K562 (cell line): ENCODE data around the gene RRH. TPM values are rescaled to one million over a fixed set of nuclear protein-coding genes. Genes with fewer than 3 reads are reported as not detected.

ENCODE experiments used
- ATAC-seq: fragments of 200-7000 bp; cut with Tn5 transposase; 3 replicates; pipeline ENCODE4 v1.9.1; 2020; ENCODE audit warnings: moderate library complexity
- BruUV-seq: library from RNA; stranded (reverse); fragments of 400-500 nt; replicated peaks from 2 replicates; lab custom pipeline; 2021; lab: Mats Ljungman, UMichigan
- CTCF ChIA-PET: fragments of 300-600 bp; formaldehyde crosslinking; extraction: SDS; loops from one replicate; lab custom pipeline; 2021; ENCODE audit warnings: low intra/inter-chr PET ratio; lab: Yijun Ruan, JAX
- POLR2A ChIA-PET: fragments of 300-600, 350-650 bp; sonication (Branson Sonifier 250); formaldehyde crosslinking; extraction: SDS; loops from one replicate; lab custom pipeline; 2021; ENCODE audit warnings: antibody characterized with exemption, inconsistent platforms; lab: Yijun Ruan, JAX
- DNase-seq, 4 experiments: peaks; one replicate each; pipeline versions ENCODE4 v3.0.0 to v3.0.0-alpha.2; 2011 to 2018; ENCODE audit warnings: low spot score in 3 of 4, mixed read lengths in 3 of 4; ENCODE audit errors: extremely low read depth in 1 of 4
- FAIRE-seq: peaks from 2 replicates; lab custom pipeline; 2011; peaks lifted over from hg19 to GRCh38; lab: Jason Lieb, UNC
- H2AFZ ChIP-seq: 2 replicates; pipeline ENCODE4 v1.6.0; 2011; ENCODE audit warnings: low read depth, low read length, control low read depth, inconsistent platforms
- H3K27ac ChIP-seq: fragments of 200-600 bp; 3 replicates; pipeline ENCODE4 v1.8.0; 2011; ENCODE audit warnings: low read depth, mild to moderate bottlenecking, control low read depth, inconsistent platforms, low read length, moderate library complexity, mixed read lengths; ENCODE audit errors: extremely low read depth
- H3K27me3 ChIP-seq, 2 experiments: fragments of 300-600 bp in 1 of 2; 2 replicates in 1 of 2; 3 replicates in 1 of 2; pipeline versions ENCODE4 v1.6.0 to v1.8.0; 2011; ENCODE audit warnings: inconsistent platforms in 2 of 2, low read length in 2 of 2, mild to moderate bottlenecking in 1 of 2, mixed read lengths in 1 of 2, moderate library complexity in 1 of 2; ENCODE audit not compliant: control insufficient read depth in 2 of 2, insufficient read depth in 2 of 2
- H3K36me3 ChIP-seq: fragments of 300-600 bp; 3 replicates; pipeline ENCODE4 v1.8.0; 2011; ENCODE audit warnings: mild to moderate bottlenecking, low read length, inconsistent platforms; ENCODE audit not compliant: control insufficient read depth, insufficient read depth
- H3K4me1 ChIP-seq, 2 experiments: fragments of 200-600 bp in 1 of 2; replicated peaks in 1 of 2; 2 replicates in 1 of 2; 3 replicates in 1 of 2; pipeline versions ENCODE4 v1.5.1 to v1.8.0; 2011; ENCODE audit warnings: inconsistent platforms in 2 of 2, low read length in 2 of 2, mild to moderate bottlenecking in 1 of 2, mixed read lengths in 1 of 2, moderate library complexity in 1 of 2; ENCODE audit not compliant: control insufficient read depth in 2 of 2, insufficient read depth in 2 of 2
- H3K4me2 ChIP-seq: 2 replicates; pipeline ENCODE4 v1.6.1; 2011; ENCODE audit warnings: low read length, control low read depth, inconsistent platforms, mixed read lengths; ENCODE audit not compliant: insufficient read depth
- H3K4me3 ChIP-seq: fragments of 200-600 bp; sonication (generic), shearing (Covaris generic); 2 replicates; pipeline ENCODE4 v1.5.1; 2016; ENCODE audit warnings: control low read depth, inconsistent platforms
- H3K79me2 ChIP-seq: fragments of 200-600 bp; 3 replicates; pipeline ENCODE4 v1.8.0; 2011; ENCODE audit warnings: low read length, inconsistent platforms; ENCODE audit not compliant: control insufficient read depth, insufficient read depth
- H3K9ac ChIP-seq, 2 experiments: 2 replicates each; pipeline versions ENCODE4 v1.6.0 to v1.6.1; 2011; ENCODE audit warnings: low read depth in 2 of 2, low read length in 2 of 2, control low read depth in 1 of 2, inconsistent platforms in 1 of 2, mild to moderate bottlenecking in 1 of 2, mixed read lengths in 1 of 2; ENCODE audit not compliant: insufficient read depth in 1 of 2
- H3K9me1 ChIP-seq: one replicate; pipeline ENCODE4 v1.6.0; 2011; ENCODE audit warnings: inconsistent platforms, mild to moderate bottlenecking, low read length, moderate library complexity; ENCODE audit not compliant: control insufficient read depth, insufficient read depth
- H3K9me3 ChIP-seq: replicated peaks from 2 replicates; pipeline ENCODE4 v1.5.1; 2011; ENCODE audit warnings: low read depth, low read length, inconsistent platforms; ENCODE audit not compliant: control insufficient read depth, insufficient read depth
- H4K20me1 ChIP-seq: replicated peaks from 2 replicates; pipeline ENCODE4 v1.6.1; 2011; ENCODE audit warnings: low read length, inconsistent platforms, mixed read lengths; ENCODE audit not compliant: control insufficient read depth, insufficient read depth
- HBP1 ChIP-seq: fragments of 450-650 bp; formaldehyde crosslinking; IDR thresholded peaks from 2 replicates; pipeline ENCODE4 v1.4.0; 2022; ENCODE audit warnings: missing genetic modification characterization
- RBM34 ChIP-seq: fragments of 200-400 bp; formaldehyde crosslinking; IDR thresholded peaks from 2 replicates; pipeline ENCODE4 v1.6.1; 2018; ENCODE audit warnings: low read length, borderline replicate concordance; ENCODE audit not compliant: insufficient read depth
- WGBS: fragments of 100-300 bp; shearing (Covaris generic); methylation state at CpG from one replicate; pipeline ENCODE4 v1.1.6; 2016; ENCODE audit warnings: low coverage, mixed read lengths; ENCODE audit not compliant: insufficient coverage; ENCODE audit errors: missing lambda C conversion rate; 5-methylcytosine and 5-hydroxymethylcytosine counted together
- in situ Hi-C: fragments of 300-500 bp; cut with MboI; formaldehyde crosslinking; loops from 4 replicates; pipeline ENCODE4 v1.15.0; 2018; ENCODE audit warnings: inconsistent platforms, mixed read lengths
- intact Hi-C: fragments of 100-400 bp; cut with micrococcal nuclease; formaldehyde crosslinking; loops from 2 replicates; pipeline ENCODE4 v1.14.2; 2022
- polyA plus RNA-seq, 8 experiments: library from polyadenylated mRNA; depleted of rRNA in 4 of 8; stranded (reverse) in 5 of 8; unstranded in 3 of 8; fragments of >200 nt; fragmentation: Nextera tagmentation in 2 of 8; fragmentation: Illumina TruSeq in 1 of 8; extraction: Ambion mirVana in 2 of 8; extraction: Trizol in 1 of 8; gene quantifications; 2 replicates each; pipeline versions ENCODE4 v1.2.1 to v1.2.3, GENCODE V29; 2011 to 2014; ENCODE audit warnings: inconsistent platforms in 1 of 8, missing spikeins in 1 of 8
- total RNA-seq, 7 experiments: library from RNA; depleted of rRNA in 6 of 7; stranded (reverse); fragments of >200 nt in 6 of 7; fragmentation: Illumina TruSeq in 2 of 7; extraction: Trizol in 2 of 7; gene quantifications; 2 replicates each; pipeline versions ENCODE4 v1.2.1 to v1.2.3, GENCODE V29; 2011 to 2021; ENCODE audit warnings: low replicate concordance in 1 of 7
- TF ChIP-seq, protein P1 (sequence below): fragments of 250-450 bp; sonication (Bioruptor Pico); IDR thresholded peaks from 2 replicates; pipeline ENCODE4 v1.4.0; 2020

RRH gene
- total and polyA plus RNA-seq, 9 of the 15 experiments (the other 6 are each of a cell fraction or from before 2014, with no cell fraction given): 0.04 to 0.31 (median 0.12) TPM; not detected in 3

GRCh38 chr4:109850601-109851000 lies 22.8 kb downstream of the RRH start:
- intact Hi-C loops (no loop called here), in situ Hi-C loops (no loop called here)
- Histone ChIP-seq H3K4me2 (no peak overlapping the region), H3K79me2 (no peaks in the 10 kb centered on the region), H3K27me3 (no peaks in the 10 kb centered on the region; a peak in 2 of 5 replicates), H2AFZ (no peak overlapping the region), H3K4me1 (no peaks in the 10 kb centered on the region), H3K4me3 (no peak overlapping the region), H3K9ac (no peak overlapping the region), H4K20me1 (no peaks in the 10 kb centered on the region), H3K36me3 (no peaks in the 10 kb centered on the region), H3K27ac (no peak overlapping the region), H3K9me3 (no peaks in the 10 kb centered on the region), H3K9me1 (peaks cover 2% of the 10 kb centered on the region)
- no TSS peak for BruUV-seq
- 9% methylated on average over 5 of the region's 5 CpGs for WGBS
- no peak for FAIRE-seq
- DNase-seq: no peak
- TF ChIP-seq HBP1 (no peak), RBM34 (no peak)
- TF ChIP-seq, protein P1, sequence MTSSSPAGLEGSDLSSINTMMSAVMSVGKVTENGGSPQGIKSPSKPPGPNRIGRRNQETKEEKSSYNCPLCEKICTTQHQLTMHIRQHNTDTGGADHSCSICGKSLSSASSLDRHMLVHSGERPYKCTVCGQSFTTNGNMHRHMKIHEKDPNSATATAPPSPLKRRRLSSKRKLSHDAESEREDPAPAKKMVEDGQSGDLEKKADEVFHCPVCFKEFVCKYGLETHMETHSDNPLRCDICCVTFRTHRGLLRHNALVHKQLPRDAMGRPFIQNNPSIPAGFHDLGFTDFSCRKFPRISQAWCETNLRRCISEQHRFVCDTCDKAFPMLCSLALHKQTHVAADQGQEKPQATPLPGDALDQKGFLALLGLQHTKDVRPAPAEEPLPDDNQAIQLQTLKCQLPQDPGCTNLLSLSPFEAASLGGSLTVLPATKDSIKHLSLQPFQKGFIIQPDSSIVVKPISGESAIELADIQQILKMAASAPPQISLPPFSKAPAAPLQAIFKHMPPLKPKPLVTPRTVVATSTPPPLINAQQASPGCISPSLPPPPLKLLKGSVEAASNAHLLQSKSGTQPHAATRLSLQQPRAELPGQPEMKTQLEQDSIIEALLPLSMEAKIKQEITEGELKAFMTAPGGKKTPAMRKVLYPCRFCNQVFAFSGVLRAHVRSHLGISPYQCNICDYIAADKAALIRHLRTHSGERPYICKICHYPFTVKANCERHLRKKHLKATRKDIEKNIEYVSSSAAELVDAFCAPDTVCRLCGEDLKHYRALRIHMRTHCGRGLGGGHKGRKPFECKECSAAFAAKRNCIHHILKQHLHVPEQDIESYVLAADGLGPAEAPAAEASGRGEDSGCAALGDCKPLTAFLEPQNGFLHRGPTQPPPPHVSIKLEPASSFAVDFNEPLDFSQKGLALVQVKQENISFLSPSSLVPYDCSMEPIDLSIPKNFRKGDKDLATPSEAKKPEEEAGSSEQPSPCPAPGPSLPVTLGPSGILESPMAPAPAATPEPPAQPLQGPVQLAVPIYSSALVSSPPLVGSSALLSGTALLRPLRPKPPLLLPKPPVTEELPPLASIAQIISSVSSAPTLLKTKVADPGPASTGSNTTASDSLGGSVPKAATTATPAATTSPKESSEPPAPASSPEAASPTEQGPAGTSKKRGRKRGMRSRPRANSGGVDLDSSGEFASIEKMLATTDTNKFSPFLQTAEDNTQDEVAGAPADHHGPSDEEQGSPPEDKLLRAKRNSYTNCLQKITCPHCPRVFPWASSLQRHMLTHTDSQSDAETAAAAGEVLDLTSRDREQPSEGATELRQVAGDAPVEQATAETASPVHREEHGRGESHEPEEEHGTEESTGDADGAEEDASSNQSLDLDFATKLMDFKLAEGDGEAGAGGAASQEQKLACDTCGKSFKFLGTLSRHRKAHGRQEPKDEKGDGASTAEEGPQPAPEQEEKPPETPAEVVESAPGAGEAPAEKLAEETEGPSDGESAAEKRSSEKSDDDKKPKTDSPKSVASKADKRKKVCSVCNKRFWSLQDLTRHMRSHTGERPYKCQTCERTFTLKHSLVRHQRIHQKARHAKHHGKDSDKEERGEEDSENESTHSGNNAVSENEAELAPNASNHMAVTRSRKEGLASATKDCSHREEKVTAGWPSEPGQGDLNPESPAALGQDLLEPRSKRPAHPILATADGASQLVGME (CRISPR knock-in tag): no peak
- ChIA-PET CTCF (no interaction called here), POLR2A (no interaction called here)
- no peak for ATAC-seq
